A549 treated with AZD9567 at 1 μM for 4 hours (cell line): ENCODE data around the gene RPGRIP1. TPM values are rescaled to one million over a fixed set of nuclear protein-coding genes. Genes with fewer than 3 reads are reported as not detected.

ENCODE experiments used
- total RNA-seq: library from RNA; stranded (reverse); fragments of 200-300 nt; extraction: Qiagen RNA extraction; gene quantifications from 5 replicates; pipeline ENCODE4 v1.2.3, GENCODE V29; 2022; ENCODE audit not compliant: insufficient read depth

RPGRIP1 gene
- 0.11 to 0.32 TPM (median 0.19 TPM) in 4 of 5 replicates, not detected in the other for total RNA-seq

GRCh38 chr14:21279783-21280182 is at the start of gene RPGRIP1:
Gene RPGRIP1 (plus strand): TSS chr14:21280083. CDS start chr14:21287977, 7,894 bp downstream.

DNA sequence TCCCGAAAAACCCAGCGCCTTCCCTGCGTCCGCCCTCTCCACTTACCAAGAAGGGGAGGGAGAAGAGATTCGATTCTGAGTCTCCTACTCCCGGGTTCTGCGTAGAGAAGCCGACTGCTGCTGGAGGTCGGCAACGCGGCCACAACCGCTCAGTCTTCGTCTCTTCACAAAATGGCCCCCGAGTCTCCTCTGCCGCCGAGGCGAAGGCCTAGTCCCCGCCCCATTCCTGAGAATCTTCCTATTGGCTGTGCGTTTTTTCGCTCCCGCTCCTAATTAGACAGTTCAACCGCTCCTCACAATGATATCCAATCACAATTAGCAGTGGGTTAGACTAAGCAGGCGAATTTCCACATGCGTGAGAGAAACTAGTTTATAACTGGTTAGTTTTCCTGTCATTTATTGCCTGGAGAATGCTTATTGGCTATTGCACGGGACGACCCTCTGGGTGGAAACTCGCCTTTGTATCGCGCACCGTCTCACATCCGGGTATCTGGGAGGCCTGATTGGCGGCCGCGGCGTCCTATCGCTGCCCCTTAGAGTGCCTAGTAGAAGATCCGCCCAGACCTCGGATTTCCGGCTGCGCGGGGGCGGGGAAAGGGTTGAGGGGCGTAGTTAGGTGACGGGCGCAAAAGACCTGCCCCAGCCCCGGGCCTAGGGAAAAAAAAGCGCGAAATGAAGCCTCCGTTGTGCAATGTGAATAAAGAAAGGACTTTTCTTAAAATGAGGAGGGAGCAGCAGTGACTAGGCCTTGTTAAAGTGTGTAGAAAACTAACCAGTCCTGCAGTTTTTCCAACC is 10.4 kb upstream of the RPGRIP1 start, which contains the start of gene HNRNPC:
TSS of gene HNRNPC (minus strand) at position 191 of the 795 bp plus-strand sequence. CDS start 35,249 bp downstream, outside the sequence.

Other genes starting within 250 kb of the RPGRIP1 start
- gene TPPP2, start 249.9 kb upstream of the RPGRIP1 start, total RNA-seq, result not detected in 5 replicates
- not detected in 5 replicates for gene RNASE13, start 245.3 kb upstream of the RPGRIP1 start, total RNA-seq
- gene RNASE7, start 237.7 kb upstream of the RPGRIP1 start, total RNA-seq, result not detected in 5 replicates
- gene RNASE8, start 222.3 kb upstream of the RPGRIP1 start, total RNA-seq, result not detected in 5 replicates
- 6.0 to 10.5 TPM (median 8.1 TPM) in 5 replicates for gene ARHGEF40, start 209.8 kb upstream of the RPGRIP1 start, total RNA-seq
- gene ZNF219, start 181.4 kb upstream of the RPGRIP1 start, total RNA-seq, result 11.2 to 25.3 TPM (median 24.9 TPM) in 5 replicates
- gene TMEM253, start 179.0 kb upstream of the RPGRIP1 start, total RNA-seq, result 0.41 to 0.90 TPM (median 0.87 TPM) in 4 of 5 replicates, not detected in the other
- gene OR5AU1, start 124.0 kb upstream of the RPGRIP1 start, total RNA-seq, result not detected in 5 replicates
- gene HNRNPC, start 10.6 kb upstream of the RPGRIP1 start, total RNA-seq, result 717 to 807 TPM (median 775 TPM) in 5 replicates
- 93.6 to 116 TPM (median 98.4 TPM) in 5 replicates for gene SUPT16H, start 103.9 kb downstream of the RPGRIP1 start, total RNA-seq
- gene CHD8, start 176.0 kb downstream of the RPGRIP1 start, total RNA-seq, result 36.5 to 48.2 TPM (median 37.8 TPM) in 5 replicates
- 11.6 to 39.2 TPM (median 13.5 TPM) in 5 replicates for gene RAB2B, start 196.9 kb downstream of the RPGRIP1 start, total RNA-seq
- gene TOX4, start 197.1 kb downstream of the RPGRIP1 start, total RNA-seq, result 66.0 to 81.5 TPM (median 67.5 TPM) in 5 replicates
- gene METTL3, start 231.3 kb downstream of the RPGRIP1 start, total RNA-seq, result 42.2 to 52.0 TPM (median 49.6 TPM) in 5 replicates
- 0.49 to 1.4 TPM (median 0.66 TPM) in 5 replicates for gene SALL2, start 246.3 kb downstream of the RPGRIP1 start, total RNA-seq